WERI-Rb-1 (cell line): ENCODE data around the gene KCNT1.

ENCODE experiments used
- DNase-seq: peaks from one replicate; pipeline ENCODE4 v3.0.0-alpha.2; 2020
- H3K27ac ChIP-seq: fragments of 250-450 bp; sonication (Bioruptor Pico); 2 replicates; pipeline ENCODE4 v1.5.1; 2020; ENCODE audit warnings: mild to moderate bottlenecking, moderate library complexity
- H3K27me3 ChIP-seq: fragments of 250-450 bp; sonication (Bioruptor Pico); 2 replicates; pipeline ENCODE4 v1.5.1; 2021; ENCODE audit warnings: mild to moderate bottlenecking, low read depth, moderate library complexity; ENCODE audit not compliant: insufficient read depth, severe bottlenecking
- H3K36me3 ChIP-seq: fragments of 250-450 bp; sonication (Bioruptor Pico); 2 replicates; pipeline ENCODE4 v1.5.1; 2020; ENCODE audit warnings: mild to moderate bottlenecking, moderate library complexity
- H3K4me3 ChIP-seq: 2 replicates; pipeline ENCODE4 v1.5.1; 2011; ENCODE audit warnings: low read depth, mild to moderate bottlenecking, control low read depth, low read length
- H3K9me3 ChIP-seq: fragments of 250-450 bp; sonication (Bioruptor Pico); 2 replicates; pipeline ENCODE4 v1.5.1; 2021; ENCODE audit warnings: mild to moderate bottlenecking, moderate library complexity; ENCODE audit not compliant: severe bottlenecking
- TF ChIP-seq, protein P1 (sequence below): IDR thresholded peaks from 2 replicates; pipeline ENCODE4 v1.5.1; 2011; ENCODE audit warnings: low read depth, mild to moderate bottlenecking, control low read depth, inconsistent platforms, low read length

KCNT1 gene

GRCh38 chr9:135676891-135677290, 25.1 kb upstream of the KCNT1 start:
- Histone ChIP-seq H3K27ac (no peak overlapping the region), H3K4me3 (no peak overlapping the region), H3K36me3 (no peaks in the 10 kb centered on the region), H3K9me3 (no peaks in the 10 kb centered on the region), H3K27me3 (no peaks in the 10 kb centered on the region)
- TF ChIP-seq, protein P1, sequence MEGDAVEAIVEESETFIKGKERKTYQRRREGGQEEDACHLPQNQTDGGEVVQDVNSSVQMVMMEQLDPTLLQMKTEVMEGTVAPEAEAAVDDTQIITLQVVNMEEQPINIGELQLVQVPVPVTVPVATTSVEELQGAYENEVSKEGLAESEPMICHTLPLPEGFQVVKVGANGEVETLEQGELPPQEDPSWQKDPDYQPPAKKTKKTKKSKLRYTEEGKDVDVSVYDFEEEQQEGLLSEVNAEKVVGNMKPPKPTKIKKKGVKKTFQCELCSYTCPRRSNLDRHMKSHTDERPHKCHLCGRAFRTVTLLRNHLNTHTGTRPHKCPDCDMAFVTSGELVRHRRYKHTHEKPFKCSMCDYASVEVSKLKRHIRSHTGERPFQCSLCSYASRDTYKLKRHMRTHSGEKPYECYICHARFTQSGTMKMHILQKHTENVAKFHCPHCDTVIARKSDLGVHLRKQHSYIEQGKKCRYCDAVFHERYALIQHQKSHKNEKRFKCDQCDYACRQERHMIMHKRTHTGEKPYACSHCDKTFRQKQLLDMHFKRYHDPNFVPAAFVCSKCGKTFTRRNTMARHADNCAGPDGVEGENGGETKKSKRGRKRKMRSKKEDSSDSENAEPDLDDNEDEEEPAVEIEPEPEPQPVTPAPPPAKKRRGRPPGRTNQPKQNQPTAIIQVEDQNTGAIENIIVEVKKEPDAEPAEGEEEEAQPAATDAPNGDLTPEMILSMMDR: no peak
- DNase-seq: no peak

DNA sequence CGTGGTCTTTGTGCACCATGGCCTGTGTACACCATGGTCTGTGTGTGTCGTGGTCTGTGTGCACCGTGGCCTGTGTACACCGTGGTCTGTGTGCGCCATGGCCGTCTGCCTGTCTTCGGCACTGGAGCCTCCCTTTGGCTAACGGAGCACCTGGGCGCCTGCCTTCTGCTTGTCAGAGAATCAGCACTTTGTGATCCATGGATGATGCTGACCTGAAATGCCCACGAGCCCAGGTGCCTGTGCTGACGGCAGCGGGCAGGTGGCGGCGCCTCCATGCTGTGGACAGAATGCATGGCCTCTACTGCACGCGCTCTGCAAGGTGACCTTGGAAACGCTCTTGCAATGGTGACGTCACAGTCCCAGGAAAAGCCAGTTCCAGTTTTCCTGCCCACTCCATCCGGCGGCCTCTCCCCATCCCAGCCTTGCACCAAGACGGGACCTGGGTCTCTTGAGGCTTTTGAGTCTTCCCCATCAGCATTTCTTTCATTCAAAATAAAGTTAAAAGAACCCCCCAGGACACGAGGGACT, 24.3 kb upstream of the KCNT1 start:
- no peaks in the 10 kb centered on the region for H3K9me3 ChIP-seq
- H3K4me3 ChIP-seq: no peak overlapping the region
- no peaks in the 10 kb centered on the region for H3K27me3 ChIP-seq
- H3K36me3 ChIP-seq: no peaks in the 10 kb centered on the region
- no peak overlapping the region for H3K27ac ChIP-seq
- DNase-seq: no peak
- TF ChIP-seq, protein P1: no peak

- no peaks in the 10 kb centered on the region for H3K9me3 ChIP-seq
- DNase-seq: no peak
- no peaks in the 10 kb centered on the region for H3K27me3 ChIP-seq
These were observed 23.6 kb upstream of the KCNT1 start for GRCh38 chr9:135678236-135679017.

GRCh38 chr9:135680056-135680455, 21.9 kb upstream of the KCNT1 start:
- H3K4me3 ChIP-seq: no peak overlapping the region
- no peak for DNase-seq
- H3K27ac ChIP-seq: no peak overlapping the region
- H3K36me3 ChIP-seq: no peaks in the 10 kb centered on the region
- TF ChIP-seq, protein P1: no peak
- H3K27me3 ChIP-seq: no peaks in the 10 kb centered on the region
- H3K9me3 ChIP-seq: no peaks in the 10 kb centered on the region

More at GRCh38 chr9:135678236-135679017, 23.6 kb upstream of the KCNT1 start:
- H3K27ac ChIP-seq: no peak overlapping the region
- H3K36me3 ChIP-seq: no peaks in the 10 kb centered on the region
- no peak overlapping the region for H3K4me3 ChIP-seq
- TF ChIP-seq, protein P1: no peak

DNA sequence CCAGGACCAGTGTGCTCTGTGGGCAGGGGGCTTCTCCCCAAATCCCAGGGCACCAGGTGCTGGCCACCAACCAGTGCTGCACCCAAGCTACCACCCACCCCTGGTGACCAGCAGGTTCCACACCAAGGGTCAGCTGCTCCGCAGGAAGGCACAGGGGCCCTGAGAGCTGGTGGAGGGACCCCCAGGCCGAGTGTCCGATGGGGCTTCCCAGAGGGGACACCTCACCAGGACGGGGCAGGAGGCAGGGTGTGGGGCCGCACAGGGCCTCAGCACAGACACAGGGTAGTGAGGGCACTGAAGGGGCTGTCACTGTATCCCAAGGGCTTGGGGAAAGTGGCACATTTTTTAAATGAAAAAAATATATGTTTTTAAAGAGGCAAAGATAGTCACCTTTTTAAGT, 20.8 kb upstream of the KCNT1 start:
- no peak overlapping the region for H3K4me3 ChIP-seq
- H3K36me3 ChIP-seq: no peaks in the 10 kb centered on the region
- H3K27ac ChIP-seq: no peak overlapping the region
- H3K27me3 ChIP-seq: no peaks in the 10 kb centered on the region
- no peak for DNase-seq
- TF ChIP-seq, protein P1: no peak
- no peaks in the 10 kb centered on the region for H3K9me3 ChIP-seq
